ENCODE data around the gene HOGA1.

The HOGA1 gene

GRCh38 chr10:97580421-97581367 is 3.5 kb upstream of the HOGA1 start:
- DNase-seq (ENCODE audit: low spot score), result no peak

GRCh38 chr10:97582169-97582568 is 2.0 kb upstream of the HOGA1 start:
- DNase-seq (ENCODE audit: low spot score), result no peak

GRCh38 chr10:97583476-97583875 is 713 bp upstream of the HOGA1 start:
- no peak for DNase-seq (ENCODE audit: low spot score)

- no peak for DNase-seq (ENCODE audit: low spot score)
Observed at GRCh38 chr10:97584798-97585438, 729 bp downstream of the HOGA1 start.

- DNase-seq (ENCODE audit: low spot score), result no peak
Observed at GRCh38 chr10:97585439-97585811, 1.2 kb downstream of the HOGA1 start.

GRCh38 chr10:97587183-97587582 is 3.0 kb downstream of the HOGA1 start:
- DNase-seq (ENCODE audit: low spot score), result no peak

GRCh38 chr10:97589479-97589878 is 5.3 kb downstream of the HOGA1 start, which contains the start of gene C10orf62:
C10orf62 (plus strand) TSS chr10:97589721; CDS start chr10:97589898, 177 bp downstream.
- DNase-seq (ENCODE audit: low spot score), result no peak

GRCh38 chr10:97590082-97590747 is 6.0 kb downstream of the HOGA1 start:
- DNase-seq (ENCODE audit: low spot score), result no peak

GRCh38 chr10:97590748-97591495 is 6.7 kb downstream of the HOGA1 start:
- no peak for DNase-seq (ENCODE audit: low spot score)

- DNase-seq (ENCODE audit: low spot score), result no peak
Observed at GRCh38 chr10:97593421-97593820, 9.2 kb downstream of the HOGA1 start.

- DNase-seq (ENCODE audit: low spot score), result no peak
Observed at GRCh38 chr10:97596101-97597082, 12.2 kb downstream of the HOGA1 start.

GRCh38 chr10:97597778-97598177 is 13.6 kb downstream of the HOGA1 start:
- DNase-seq (ENCODE audit: low spot score), result no peak

GRCh38 chr10:97598407-97599271 is 14.4 kb downstream of the HOGA1 start:
- no peak for DNase-seq (ENCODE audit: low spot score)

GRCh38 chr10:97599272-97599619 is 15.1 kb downstream of the HOGA1 start:
- DNase-seq (ENCODE audit: low spot score), result no peak

- DNase-seq (ENCODE audit: low spot score), result no peak
Observed at GRCh38 chr10:97600616-97601015, 16.4 kb downstream of the HOGA1 start.

GRCh38 chr10:97601268-97602215 is 17.4 kb downstream of the HOGA1 start:
- no peak for DNase-seq (ENCODE audit: low spot score)

GRCh38 chr10:97607095-97607636 is 23.0 kb downstream of the HOGA1 start:
- DNase-seq (ENCODE audit: low spot score), result no peak

- DNase-seq (ENCODE audit: low spot score), result no peak
Observed at GRCh38 chr10:97608991-97609561, 24.9 kb downstream of the HOGA1 start.
